Stimulated activated CD4-positive, alpha-beta T cell treated with anti-CD3 and anti-CD28 coated beads, Interleukin-1b, Interleukin-23, amount 100 ng/mL, for 1 hour (primary cell): ENCODE data around the gene CHIA.
"Not testable (repeated sequence)": the region's sequence is repeated elsewhere in the genome, so short reads cannot be mapped to it uniquely, and the experiment has no call there.

Experiments
- DNase-seq, 2 donors: peaks; one replicate each; pipeline ENCODE4 v3.0.0-alpha.2; 2020; ENCODE audit warnings: low read depth in 2 of 2

CHIA gene

GRCh38 chr1:111285879-111286278, 4.8 kb upstream of the CHIA start:
- DNase-seq = no peak

GRCh38 chr1:111286912-111287311, 3.7 kb upstream of the CHIA start:
- DNase-seq = no peak

GRCh38 chr1:111289371-111289770, 1.3 kb upstream of the CHIA start:
- no peak for DNase-seq

GRCh38 chr1:111290104-111290503, 547 bp upstream of the CHIA start:
- no peak for DNase-seq

GRCh38 chr1:111294390-111294789, 3.7 kb downstream of the CHIA start:
- DNase-seq = no peak

- no peak for DNase-seq
These were observed 11.7 kb downstream of the CHIA start for GRCh38 chr1:111302374-111302773.

GRCh38 chr1:111309690-111310089, 19.0 kb downstream of the CHIA start:
- DNase-seq = no peak

GRCh38 chr1:111318523-111318922, 27.9 kb downstream of the CHIA start:
- no peak for DNase-seq

- DNase-seq = no peak
These were observed 29.6 kb downstream of the CHIA start for GRCh38 chr1:111320066-111320879.

GRCh38 chr1:111323231-111323630, 32.6 kb downstream of the CHIA start:
- DNase-seq = no peak

- DNase-seq = no peak
These were observed 41.5 kb downstream of the CHIA start for GRCh38 chr1:111332190-111332589.

- DNase-seq = peak in 1 of 2 donors; percentile 30
These were observed 43.5 kb downstream of the CHIA start for GRCh38 chr1:111334169-111334568.

GRCh38 chr1:111335214-111335877, 44.7 kb downstream of the CHIA start:
- DNase-seq = not testable (repeated sequence)

GRCh38 chr1:111338849-111339248, 48.2 kb downstream of the CHIA start:
- not testable (repeated sequence) for DNase-seq

GRCh38 chr1:111346089-111346885, 55.6 kb downstream of the CHIA start:
- DNase-seq = peak; percentile 48 to 66

GRCh38 chr1:111347026-111347425, 56.4 kb downstream of the CHIA start:
- DNase-seq = no peak

GRCh38 chr1:111351700-111352099, 61.0 kb downstream of the CHIA start:
- DNase-seq = no peak

GRCh38 chr1:111354584-111354983, 63.9 kb downstream of the CHIA start:
- DNase-seq = no peak

- no peak for DNase-seq
These were observed 68.3 kb downstream of the CHIA start for GRCh38 chr1:111358964-111359363.

GRCh38 chr1:111359376-111359775, 68.7 kb downstream of the CHIA start:
- DNase-seq = no peak

GRCh38 chr1:111360257-111360656, 69.6 kb downstream of the CHIA start:
- DNase-seq = not testable (repeated sequence)

GRCh38 chr1:111361761-111362160, 71.1 kb downstream of the CHIA start:
- DNase-seq = no peak
